ENCODE measurements around the gene RERG. TPM values are rescaled to one million over a fixed set of nuclear protein-coding genes. Genes with fewer than 3 reads are reported as not detected.

RERG gene
- total RNA-seq, 1 donor from 2014 or later = 0.13 TPM

DNA sequence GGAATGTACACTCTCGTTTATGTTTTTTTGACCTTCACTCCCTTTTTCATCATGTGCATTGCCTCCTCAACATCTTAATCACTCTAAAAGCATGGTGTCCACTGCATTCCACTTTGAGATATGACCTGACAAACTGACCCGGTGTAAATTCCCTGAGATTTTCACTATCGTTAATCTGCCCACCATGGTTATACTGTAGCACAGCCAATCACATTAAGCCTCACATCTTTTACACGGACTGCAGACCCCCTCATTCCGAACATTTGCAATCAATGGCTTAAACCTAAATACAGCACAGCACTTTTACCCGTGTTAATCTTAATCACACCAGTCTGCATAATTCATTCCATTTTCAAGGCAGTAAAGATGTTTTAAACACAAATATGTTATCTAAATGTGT lies 2.4 kb downstream of the RERG start:
- DNase-seq (ENCODE audit: low read depth, low spot score) = no peak

DNA sequence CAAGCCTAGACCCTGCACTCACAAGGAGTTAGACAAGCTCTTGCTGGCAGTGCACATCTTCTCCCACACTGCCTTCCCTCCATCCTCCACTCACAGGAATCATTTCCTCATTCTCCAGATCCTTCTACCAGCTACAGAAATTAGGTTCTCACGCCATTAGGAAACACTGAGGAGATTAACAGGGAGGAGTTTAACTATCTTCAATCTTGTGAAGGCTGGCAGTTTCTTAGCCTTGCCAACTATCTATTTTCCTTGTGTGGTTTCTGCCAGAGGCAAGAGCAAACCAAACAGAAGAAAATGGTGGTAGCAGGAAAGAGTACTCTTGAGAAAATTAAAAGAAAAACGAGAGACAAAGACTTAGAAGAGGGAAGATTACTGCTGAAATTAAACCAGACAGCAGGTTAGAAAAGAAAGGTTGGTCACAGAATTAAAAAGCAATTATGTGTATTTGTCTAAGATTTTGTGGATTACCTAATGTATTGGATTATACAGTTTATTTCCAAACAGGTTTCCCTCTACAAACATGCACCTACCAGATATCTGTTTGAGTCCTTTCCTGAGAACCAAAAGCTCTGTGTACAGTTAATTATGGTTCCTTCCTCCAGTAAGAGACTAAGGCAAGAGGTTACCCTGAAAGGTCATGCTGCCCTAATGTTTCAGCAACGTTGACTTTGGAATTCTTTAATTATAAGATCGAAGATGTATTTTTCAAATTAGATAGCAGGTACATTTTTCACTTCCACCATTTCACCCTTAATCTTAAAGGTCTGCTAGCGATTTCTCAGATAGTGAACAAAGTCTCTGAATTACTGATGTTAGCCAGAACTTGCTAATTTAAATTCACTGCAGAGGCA lies 5.0 kb downstream of the RERG start:
- DNase-seq (ENCODE audit: low read depth, low spot score) = no peak

DNA sequence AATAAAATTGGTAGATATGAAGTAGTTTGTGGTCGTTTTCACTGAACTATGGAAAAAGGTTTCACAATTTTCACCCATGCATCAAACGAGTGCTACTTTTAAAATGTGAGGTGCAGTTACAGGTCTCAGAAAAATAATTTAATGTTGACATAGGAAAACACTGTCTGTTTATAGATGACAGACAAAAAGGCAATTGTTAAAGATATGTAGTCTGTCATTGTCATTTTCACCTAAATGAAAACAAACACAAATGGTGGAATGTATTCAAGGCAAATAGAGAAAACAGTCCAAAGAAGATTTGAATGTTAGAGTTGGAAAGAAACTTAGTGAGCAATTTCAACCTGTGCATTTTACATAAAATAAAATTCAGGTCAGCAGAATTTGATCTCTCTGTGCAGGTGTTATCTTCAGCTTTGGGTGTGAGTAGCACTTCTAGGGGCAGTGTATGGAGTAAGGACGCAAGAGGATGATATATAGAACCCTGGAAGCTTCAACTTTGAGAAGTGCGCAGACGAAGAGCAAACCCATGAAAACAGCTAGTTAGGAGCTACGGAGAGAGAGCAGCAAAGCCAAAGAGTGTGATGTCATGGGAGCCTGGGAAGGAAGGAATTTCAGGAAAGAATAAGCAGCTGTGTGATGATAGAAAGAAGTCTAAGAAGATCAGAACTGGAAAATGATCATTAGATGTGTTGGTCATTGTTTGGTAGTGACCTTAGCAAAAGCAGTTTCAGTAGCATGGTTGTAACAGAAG lies 6.2 kb downstream of the RERG start:
- DNase-seq (ENCODE audit: low read depth, low spot score) = no peak

DNA sequence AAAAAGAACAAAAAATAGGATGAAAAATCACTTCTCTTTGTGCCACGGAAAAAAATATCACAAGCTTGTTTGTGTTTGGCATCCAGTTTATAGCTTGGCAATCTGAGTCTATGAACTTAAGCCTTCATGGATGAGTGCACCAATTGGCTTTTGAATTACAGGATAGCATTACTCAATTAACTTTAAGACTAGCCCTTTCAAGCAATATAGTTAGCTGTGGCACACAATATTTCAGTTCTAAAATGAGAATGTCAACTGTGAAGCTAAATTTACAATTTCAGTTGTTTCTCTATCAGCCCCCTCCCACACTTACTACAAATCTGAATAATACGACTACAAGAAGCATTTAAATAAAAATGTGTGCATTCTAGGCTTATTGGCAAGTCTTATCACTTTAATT lies 8.3 kb downstream of the RERG start:
- DNase-seq (ENCODE audit: low read depth, low spot score) = no peak

DNA sequence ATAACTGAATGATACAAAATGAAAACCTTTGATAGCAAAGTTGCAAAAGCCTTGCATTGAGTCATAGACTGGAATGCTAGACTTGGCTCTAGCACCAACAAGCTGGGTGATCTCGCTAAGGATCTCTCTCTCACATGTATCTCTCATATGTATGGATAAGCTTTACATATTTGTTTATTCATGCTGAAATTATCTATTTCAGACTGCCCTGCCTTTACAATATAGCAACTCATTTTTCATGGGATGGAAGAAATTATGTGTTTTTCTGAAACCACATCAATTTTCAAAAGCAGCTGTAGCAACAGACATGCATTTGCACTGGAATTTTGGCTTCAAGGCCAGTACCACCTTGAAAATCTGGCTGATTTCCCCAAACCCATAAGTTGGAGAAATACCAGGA lies 11.4 kb downstream of the RERG start:
- DNase-seq (ENCODE audit: low read depth, low spot score) = no peak

GRCh38 chr12:15208871-15209656 lies 12.2 kb downstream of the RERG start:
- no peak for DNase-seq (ENCODE audit: low read depth, low spot score)

- no peak for DNase-seq (ENCODE audit: low read depth, low spot score)
These were observed 13.1 kb downstream of the RERG start for GRCh38 chr12:15208140-15208539.

DNA sequence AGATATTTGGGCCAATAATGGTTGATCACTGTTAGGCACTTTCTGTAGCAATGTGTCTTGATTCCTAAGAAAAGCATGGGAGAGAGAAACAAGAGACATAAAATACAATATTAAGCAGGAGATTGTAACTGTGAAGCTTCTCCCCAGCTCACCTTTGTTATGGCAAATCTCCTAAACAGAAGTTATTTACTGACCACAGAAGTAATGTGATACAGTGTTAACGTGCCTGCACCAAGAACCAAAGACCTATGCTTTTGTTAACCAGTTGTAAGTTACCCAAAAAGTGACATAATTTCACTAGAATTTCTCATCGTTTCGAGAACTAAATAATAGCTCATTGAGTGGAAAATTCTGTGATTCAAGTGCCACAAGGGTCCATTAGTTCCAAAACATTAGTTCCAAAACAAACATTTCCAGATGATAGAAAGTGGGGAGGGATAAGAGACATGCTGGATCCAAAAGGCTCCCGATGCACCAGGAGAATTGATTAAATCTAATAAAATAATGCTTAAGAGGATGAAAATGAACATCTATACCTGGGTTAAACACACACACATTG lies 14.3 kb downstream of the RERG start:
- no peak for DNase-seq (ENCODE audit: low read depth, low spot score)

GRCh38 chr12:15206338-15206737 lies 14.9 kb downstream of the RERG start:
- DNase-seq (ENCODE audit: low read depth, low spot score) = no peak

DNA sequence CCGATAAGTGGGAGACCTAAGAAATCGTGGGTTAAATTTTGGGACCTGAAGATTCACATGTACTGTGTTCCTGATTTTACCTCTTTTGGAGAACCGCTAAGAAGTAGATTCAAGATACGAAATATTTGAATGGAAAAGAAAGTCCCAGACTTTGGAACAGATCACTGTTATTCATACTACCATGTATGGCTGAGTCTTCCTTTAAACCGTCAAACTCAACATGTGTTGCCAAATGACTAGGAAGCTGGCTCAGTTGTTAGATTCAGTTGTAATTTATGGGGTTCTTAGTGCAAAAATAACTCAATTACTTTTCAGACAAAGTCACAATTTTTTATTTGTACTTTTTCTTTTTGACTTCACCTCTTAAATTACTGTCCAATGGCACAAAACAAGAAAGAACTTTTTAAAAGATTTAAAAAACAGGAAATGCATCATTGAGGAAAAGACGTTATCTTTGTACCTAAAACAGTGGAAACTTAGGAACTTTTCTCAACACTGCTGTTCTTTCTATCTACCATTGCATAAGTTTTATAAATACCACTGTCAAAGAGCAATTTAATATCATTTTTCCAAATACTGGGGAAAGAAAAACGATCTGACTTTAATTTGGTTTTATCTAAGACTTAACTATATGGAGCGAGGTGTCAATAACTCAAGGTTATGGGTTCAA lies 15.7 kb downstream of the RERG start:
- no peak for DNase-seq (ENCODE audit: low read depth, low spot score)

GRCh38 chr12:15201456-15201855 lies 19.8 kb downstream of the RERG start:
- no peak for DNase-seq (ENCODE audit: low read depth, low spot score)

- DNase-seq (ENCODE audit: low read depth, low spot score) = no peak
These were observed 20.2 kb downstream of the RERG start for GRCh38 chr12:15201056-15201455.

DNA sequence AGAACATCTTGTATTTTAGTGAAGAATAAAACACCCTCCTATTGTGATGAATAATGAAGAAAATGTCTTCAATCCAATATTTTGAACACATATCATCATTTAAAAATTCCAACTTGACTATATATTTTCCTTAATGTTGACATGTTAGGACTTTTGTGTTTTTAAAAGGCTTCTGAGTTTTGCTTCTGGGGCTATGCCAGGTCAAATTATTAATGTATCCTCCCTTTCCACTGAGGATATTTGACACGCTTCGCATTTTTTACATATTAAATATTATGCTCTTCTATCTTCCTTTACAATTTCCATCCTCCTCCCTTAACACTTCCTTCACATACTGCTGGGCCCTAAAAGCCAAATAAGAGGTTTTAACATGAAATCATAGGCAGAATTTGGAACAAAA lies 20.6 kb downstream of the RERG start:
- no peak for DNase-seq (ENCODE audit: low read depth, low spot score)

GRCh38 chr12:15199930-15200329 lies 21.3 kb downstream of the RERG start:
- DNase-seq (ENCODE audit: low read depth, low spot score) = no peak

DNA sequence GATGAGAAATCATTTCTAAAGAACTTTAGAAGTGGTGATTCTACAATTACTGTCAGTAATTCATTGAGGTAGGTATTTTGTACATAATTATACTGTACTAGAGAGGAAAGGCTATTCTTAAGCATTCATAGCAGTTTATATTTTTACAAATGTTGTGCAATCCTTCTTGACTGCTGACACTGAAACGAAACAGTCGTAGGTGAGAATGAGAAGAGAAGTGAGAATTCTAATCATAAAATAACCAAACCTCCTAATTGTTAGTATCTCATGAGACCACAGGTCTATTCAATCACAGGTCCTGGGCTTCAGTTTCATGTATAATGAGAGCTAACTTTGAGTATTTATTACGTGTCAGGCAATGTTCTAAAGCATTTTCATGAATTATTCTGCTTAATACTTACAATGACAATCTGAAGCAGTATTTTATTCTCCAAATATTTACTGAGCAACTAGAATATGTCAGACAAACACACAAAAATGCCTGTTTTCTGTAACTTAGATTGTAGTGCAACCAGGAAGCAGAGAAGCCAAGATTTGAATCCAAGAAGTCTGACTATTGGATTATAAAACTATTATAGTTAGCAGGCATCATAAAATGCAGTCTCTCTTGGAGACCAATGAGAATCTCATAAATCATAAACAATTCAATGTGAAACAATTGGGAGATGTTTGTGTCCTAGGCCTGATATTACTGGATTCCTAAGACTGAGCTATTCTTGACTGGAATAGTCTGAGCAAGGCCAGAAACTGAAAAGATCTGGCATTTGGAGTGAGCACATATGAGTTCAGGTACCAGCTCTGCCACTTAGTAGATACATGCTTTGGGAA lies 24.3 kb downstream of the RERG start:
- DNase-seq (ENCODE audit: low read depth, low spot score) = no peak

DNA sequence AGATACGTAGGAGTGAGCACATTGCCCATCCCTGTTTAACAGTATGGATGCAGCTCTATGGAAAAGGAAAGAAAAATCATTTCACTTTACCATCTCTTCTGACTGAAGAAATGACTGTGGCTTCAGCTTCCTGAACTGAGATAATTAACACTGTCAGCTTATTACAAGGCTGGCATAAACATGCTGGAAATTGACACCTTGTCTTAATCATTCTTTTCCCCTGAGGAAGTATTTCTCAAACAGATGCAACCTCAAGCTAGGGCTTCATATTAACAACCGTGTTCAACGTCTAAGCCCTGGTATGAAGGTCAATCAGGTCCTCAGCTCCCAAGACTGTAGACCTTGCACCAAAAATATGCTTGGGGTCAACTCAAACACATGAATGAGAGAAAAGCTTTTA lies 25.0 kb downstream of the RERG start:
- no peak for DNase-seq (ENCODE audit: low read depth, low spot score)

DNA sequence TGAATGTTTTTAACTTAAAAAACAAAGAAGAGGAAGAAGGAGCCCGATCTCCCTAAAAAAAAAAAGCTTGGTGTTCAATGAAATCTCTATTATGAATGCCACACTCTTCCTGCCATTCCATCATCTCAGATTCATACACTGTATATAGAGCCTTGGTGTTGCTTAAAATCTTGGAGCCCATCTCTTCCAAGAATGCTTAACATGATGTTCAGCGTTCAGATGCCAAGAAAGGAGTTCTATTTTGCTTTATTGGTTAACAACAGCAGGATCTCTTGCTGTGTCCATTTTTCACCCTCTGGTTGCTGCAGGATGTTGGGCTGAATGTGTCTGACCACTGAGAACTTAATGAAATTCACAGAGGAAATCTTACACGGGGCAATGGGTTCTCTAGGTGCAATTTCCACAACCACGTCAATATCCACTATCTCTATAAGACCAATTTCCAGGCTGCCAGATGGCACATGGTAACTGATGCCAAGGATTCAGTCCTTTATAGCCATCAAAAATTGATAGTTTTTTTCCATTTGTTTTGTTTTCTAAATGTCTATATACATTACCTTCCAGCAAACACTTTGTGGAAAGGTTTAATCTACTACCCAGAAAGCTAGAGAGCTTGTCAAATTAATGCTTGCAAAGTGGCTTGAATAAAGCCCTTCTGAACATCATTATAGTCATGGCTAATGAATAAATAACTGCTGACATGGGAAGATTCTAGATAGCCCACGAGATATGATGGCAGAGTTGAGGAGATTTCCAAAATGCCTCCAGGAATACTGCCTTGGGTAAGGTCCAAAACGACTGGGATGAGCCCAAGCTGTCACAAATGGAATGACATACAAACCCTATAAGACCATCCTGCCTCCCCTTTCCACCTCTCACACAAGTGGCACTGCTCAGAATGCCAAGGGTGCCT lies 26.5 kb downstream of the RERG start:
- DNase-seq (ENCODE audit: low read depth, low spot score) = no peak

GRCh38 chr12:15193946-15194345 lies 27.3 kb downstream of the RERG start:
- DNase-seq (ENCODE audit: low read depth, low spot score) = no peak

- DNase-seq (ENCODE audit: low read depth, low spot score) = no peak
These were observed 28.5 kb downstream of the RERG start for GRCh38 chr12:15192720-15193119.
